Forelimb muscle (tissue), 1 donor: Measurements from ENCODE around the gene TRPC4AP. TPM values are rescaled to one million over a fixed set of nuclear protein-coding genes. Genes with fewer than 3 reads are reported as not detected.
"Not testable (repeated sequence)": the region's sequence is repeated elsewhere in the genome, so short reads cannot be mapped to it uniquely, and the experiment has no call there.

Experiments
- DNase-seq: peaks from one replicate; pipeline ENCODE4 v3.0.0-alpha.2; 2013; ENCODE audit warnings: low read depth
- polyA plus RNA-seq: library from polyadenylated mRNA; unstranded; fragments of 120-200 nt; gene quantifications from one replicate; pipeline ENCODE4 v1.2.1, GENCODE V29; 2013; ENCODE audit not compliant: insufficient read length

TRPC4AP gene
- 52.6 TPM for polyA plus RNA-seq

DNA sequence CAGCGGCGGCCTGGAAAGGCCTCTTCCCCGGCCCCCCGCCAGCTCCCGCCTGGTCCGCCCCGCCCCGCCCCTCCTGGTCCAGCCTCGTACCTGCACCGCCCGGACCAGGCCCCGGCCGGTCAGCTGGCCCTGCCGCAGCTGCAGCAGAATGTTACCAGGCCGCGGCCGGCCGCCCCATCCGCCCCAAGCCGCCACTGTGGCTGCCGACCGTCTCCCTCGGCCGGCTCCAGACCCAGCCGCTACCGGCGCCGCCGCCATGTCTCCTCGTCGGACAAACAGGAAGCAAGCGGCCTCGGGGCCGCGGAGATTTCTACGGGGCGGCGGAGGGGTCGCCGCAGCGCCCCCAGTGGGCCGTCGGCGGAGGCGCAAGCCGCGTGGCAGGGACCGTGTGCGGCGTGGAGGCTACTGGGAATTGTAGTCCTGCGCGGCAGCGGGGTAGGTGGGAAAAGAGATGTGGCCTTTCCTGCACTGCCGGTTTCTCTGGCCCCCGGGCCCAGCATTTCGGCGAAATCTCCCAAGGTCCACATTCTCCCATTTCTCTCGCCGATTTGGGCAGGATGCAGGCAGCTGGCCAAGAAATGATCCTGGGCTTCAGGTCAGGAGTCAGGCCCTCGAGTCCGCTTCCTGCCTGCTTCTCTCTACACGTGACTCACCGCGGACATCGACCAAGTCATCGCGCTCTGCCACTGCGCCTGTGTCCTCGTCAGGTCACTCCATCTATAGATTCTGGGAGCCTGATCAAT, at the start of gene TRPC4AP:
Gene TRPC4AP, minus strand, starts transcription at position 284 of the 743 bp plus-strand sequence. Its CDS starts 26 bp downstream, at position 258.
- DNase-seq: peak; percentile 85

GRCh38 chr20:35135867-35136586, 43.4 kb upstream of the TRPC4AP start:
- no peak for DNase-seq

DNA sequence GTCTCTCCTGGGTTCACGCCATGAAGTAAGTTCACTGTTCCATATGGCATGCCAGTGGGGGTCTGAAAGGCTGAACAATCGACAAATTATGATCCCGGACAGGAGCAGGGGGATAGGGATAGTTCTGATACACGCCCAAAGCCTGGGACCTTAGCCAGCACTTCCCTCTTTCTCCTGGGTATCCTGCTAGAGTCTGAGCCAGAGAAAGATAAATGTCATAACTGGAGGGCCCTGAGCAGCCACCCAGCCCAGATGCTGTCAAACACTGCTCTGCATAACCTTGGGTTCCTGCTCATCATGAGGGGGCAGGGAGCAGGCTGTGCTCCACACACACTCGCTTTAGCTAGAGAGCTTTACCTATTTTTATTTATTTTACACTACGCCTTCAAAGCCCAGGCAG, 42.3 kb upstream of the TRPC4AP start:
- no peak for DNase-seq

GRCh38 chr20:35134472-35134871, 41.9 kb upstream of the TRPC4AP start:
- no peak for DNase-seq

- DNase-seq: no peak
Measured at GRCh38 chr20:35133735-35134134, 41.1 kb upstream of the TRPC4AP start.

GRCh38 chr20:35133031-35133430, 40.4 kb upstream of the TRPC4AP start:
- DNase-seq: no peak

GRCh38 chr20:35131934-35132333, 39.3 kb upstream of the TRPC4AP start:
- no peak for DNase-seq

DNA sequence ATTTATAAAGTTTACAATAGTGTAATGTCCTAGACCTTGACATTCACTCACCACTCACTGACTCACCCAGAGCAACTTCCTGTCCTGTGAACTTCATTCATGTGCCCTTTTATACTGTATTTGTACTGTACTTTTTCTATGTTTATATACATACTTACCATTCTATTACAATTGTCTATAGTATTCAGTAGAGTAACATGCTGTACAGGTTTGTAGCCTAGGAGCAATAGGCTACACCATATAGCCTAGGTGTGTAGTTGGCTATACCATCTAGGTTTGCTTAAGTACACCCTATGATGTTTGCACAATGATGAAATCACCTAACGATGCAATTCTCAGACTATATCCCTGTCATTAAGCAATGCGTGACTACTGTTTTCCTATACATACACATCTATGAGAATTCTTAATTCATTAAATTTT, 37.1 kb upstream of the TRPC4AP start:
- no peak for DNase-seq

DNA sequence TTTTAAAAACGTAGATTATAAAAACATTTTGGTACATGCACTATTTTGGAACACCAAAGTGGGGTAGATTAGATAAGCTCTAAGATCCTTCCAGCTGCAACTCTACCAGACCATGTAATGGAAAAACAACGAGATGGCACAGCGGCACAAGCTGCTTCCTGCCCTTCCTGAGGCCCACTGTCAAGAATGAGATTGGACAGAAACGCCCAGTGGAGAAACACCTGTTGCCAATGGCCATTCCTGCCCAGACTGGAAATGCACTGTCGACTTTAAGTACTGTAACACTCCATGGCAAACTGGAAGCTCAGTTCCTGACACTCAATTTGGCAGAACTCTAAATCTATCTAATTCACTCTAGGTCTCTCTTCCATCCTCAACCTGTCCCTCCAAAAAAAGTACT, 33.1 kb upstream of the TRPC4AP start:
- DNase-seq: no peak

DNA sequence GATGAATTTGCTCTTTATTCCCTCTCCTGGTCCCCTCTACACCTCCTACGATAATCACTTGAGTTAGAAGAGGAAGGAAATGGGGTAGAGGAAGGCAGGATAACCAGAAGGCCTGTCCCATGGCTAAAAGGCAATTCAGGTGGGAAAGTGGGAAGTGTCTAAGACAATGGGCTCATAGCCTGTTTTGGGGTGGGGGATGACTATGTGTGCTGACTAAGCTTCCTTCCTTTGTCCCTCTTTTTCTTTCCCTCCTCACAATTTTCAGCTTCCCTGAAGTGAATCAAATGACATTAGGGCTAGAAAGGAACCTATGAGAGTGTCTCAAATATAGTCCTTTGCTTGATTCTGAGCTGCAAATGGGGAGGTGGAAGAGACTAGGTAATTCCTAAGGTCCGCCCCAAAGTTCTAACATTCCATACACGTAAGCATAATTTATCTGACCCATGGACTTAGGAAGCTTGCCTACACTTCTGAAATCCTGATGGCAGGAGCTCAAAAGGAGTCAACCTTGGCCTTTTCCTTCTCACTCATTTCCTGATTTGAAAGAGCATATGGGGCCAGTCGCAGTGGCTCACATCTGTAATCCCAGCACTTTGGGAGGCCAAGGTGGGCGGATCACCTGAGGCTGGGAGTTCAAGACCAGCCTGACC, 30.3 kb upstream of the TRPC4AP start:
- DNase-seq: no peak

DNA sequence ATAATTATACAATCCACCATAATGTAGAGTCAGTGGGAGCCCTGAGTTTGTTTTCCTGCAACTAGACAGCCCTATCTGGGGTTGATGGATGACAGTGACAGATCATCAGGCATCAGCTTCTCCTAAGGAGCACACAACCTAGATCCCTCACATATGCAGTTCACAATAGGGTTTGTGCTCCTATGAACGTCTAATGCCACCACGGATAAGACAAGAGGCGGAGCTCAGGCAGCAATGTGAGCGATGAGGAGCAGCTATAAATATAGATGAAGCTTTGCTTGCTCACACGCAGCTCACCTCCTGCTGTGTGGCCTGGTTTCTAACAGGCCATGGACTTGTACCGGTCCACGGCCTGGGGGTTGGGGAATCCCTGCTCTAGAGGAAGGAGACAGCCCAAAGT, 28.6 kb upstream of the TRPC4AP start:
- no peak for DNase-seq

GRCh38 chr20:35120012-35120701, 27.6 kb upstream of the TRPC4AP start:
- DNase-seq: no peak

- no peak for DNase-seq
Measured at GRCh38 chr20:35117629-35118028, 25.0 kb upstream of the TRPC4AP start.

GRCh38 chr20:35117196-35117595, 24.6 kb upstream of the TRPC4AP start:
- no peak for DNase-seq

DNA sequence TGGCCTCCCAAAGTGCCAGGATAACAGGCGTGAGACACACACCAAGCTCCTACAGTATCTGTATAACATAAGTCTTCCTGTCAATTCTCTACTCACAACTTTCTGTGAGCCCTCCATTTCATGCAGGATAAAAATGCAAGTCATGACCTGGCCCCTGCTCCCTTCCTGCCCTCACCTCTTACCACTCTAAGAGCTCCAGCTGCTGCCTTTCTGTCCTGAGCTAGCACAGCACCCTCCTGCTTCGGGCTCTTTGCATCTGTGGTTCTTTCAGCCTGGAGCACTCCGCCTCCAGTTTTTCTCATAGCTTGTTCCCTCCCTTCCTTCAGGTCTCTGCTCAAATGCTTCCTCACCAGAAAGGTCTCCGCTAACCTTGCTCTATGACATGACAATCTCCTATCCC, 23.7 kb upstream of the TRPC4AP start:
- no peak for DNase-seq

DNA sequence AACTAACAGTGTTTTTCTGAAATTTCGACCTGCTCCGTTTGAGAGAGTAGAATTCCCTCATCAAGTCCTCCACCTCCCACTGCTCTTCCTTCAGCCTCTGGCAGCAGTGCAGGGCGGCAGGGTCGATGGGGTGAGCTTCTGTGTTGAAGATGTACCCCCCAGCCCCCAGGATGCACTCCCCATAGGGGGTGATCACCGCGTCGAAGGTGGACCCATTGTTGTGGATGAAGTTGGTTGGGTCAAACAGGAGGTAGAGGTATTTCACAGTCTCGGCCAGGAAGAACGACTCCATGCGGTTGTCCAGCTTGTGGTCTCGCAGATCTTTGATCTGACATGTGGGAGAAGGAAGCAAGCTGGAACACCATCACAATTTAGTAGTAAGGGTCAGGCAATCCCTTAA, 23.0 kb upstream of the TRPC4AP start:
- no peak for DNase-seq

- not testable (repeated sequence) for DNase-seq
Measured at GRCh38 chr20:35112276-35112675, 19.7 kb upstream of the TRPC4AP start.

- no peak for DNase-seq
Measured at GRCh38 chr20:35111141-35111888, 18.7 kb upstream of the TRPC4AP start.

DNA sequence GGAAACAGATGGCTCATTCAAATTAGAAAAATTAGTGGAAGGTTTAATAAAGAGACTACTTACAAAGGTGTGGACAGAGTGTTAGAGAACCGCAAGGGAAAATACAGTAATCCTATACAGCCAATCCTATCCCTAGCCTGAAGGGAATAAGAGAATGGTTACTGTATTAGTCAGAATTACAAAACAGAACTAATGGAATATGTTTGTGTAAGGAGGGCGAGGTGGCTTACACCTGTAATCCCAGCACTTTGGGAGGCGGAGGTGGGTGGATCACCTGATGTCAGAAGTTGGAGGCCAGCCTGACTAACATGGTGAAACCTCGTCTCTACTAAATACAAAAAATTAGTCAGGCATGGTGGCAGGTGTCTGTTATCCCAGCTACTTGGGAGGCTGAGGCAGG, 16.3 kb upstream of the TRPC4AP start:
- DNase-seq: no peak

GRCh38 chr20:35106827-35107380, 14.3 kb upstream of the TRPC4AP start:
- no peak for DNase-seq

DNA sequence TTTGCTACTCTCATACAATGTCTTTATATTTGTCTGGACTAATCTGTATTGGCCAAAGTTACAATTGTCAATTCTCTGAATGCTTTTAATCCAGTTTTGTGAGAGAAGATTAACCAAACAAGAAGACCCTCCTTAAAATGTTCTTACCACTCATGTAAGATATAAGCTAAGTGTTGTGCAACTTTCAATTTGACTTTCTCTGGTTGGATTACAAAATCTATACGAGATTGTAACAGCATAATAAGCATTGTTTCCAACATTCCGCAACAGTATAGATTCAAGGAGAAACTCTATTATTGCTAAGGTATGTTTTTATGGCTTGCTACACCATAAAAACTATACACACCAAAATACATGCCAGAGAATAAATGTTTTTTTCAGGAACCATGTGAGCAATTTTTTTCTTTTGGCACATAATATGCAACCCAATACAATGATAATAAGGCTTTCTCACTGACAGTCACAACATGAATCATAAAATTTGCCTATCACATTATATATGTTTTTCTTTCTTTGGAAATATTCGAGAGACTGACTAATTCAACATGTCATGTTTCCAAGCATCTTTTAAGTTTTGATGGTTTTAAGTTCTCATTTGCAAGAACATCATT, 12.2 kb upstream of the TRPC4AP start:
- no peak for DNase-seq
